Panc1 (cell line): Measurements from ENCODE around the gene ZNF385C.

ENCODE experiments used
- CTCF ChIP-seq: fragments of 450-650 bp; IDR thresholded peaks from 2 replicates; pipeline ENCODE4 v1.5.1; 2017; ENCODE audit warnings: mild to moderate bottlenecking
- POLR2AphosphoS5 ChIP-seq: IDR thresholded peaks from 2 replicates; pipeline ENCODE4 v1.6.1; 2012; ENCODE audit warnings: mild to moderate bottlenecking, low read depth, low read length, moderate library complexity
- SIN3A ChIP-seq: IDR thresholded peaks from 2 replicates; pipeline ENCODE4 v1.6.1; 2012; ENCODE audit warnings: low read depth, mild to moderate bottlenecking, low read length, moderate library complexity, borderline replicate concordance; ENCODE audit not compliant: insufficient read depth

- TF ChIP-seq CTCF = no peak
- no peak for TF ChIP-seq POLR2AphosphoS5
- TF ChIP-seq SIN3A = no peak
Measured at GRCh38 chr17:42001729-42002128, 96.5 kb downstream of the ZNF385C start.
